ENCODE results near the gene NKX6-1.

The NKX6-1 gene

DNA sequence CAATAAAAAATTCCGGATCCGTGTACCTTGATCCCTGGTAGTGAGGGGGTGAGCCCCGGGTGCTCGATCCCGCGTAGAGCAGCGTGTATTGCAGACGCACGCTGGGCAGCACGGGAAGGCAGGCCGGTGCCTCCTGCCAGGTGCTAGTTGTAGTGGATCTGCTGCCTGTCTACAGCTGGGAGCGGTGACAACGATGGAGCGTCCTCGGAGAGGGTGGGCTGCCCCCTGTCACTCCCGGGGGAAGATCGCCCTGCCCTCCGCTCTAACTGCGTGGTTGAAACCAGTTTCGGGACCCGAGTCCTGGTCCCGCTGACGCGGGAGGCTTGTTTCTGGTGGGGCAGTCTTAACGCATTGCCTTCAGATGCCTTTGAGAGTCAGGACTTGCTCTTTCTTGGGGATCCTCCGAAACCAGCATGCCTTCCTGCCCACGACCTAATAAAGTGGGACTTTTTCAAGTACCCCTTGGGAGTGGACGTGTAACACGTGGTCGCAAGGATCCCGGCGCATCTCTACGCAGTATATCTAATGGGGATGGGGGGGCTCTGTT, 2.7 kb upstream of the NKX6-1 start:
- H3K27me3 Mint-ChIP-seq (ENCODE audit: low read depth, poor library complexity), result peaks cover 82% of the 10 kb centered on the region
- DNase-seq, result peak; percentile 28
- TF ChIP-seq, protein P1, sequence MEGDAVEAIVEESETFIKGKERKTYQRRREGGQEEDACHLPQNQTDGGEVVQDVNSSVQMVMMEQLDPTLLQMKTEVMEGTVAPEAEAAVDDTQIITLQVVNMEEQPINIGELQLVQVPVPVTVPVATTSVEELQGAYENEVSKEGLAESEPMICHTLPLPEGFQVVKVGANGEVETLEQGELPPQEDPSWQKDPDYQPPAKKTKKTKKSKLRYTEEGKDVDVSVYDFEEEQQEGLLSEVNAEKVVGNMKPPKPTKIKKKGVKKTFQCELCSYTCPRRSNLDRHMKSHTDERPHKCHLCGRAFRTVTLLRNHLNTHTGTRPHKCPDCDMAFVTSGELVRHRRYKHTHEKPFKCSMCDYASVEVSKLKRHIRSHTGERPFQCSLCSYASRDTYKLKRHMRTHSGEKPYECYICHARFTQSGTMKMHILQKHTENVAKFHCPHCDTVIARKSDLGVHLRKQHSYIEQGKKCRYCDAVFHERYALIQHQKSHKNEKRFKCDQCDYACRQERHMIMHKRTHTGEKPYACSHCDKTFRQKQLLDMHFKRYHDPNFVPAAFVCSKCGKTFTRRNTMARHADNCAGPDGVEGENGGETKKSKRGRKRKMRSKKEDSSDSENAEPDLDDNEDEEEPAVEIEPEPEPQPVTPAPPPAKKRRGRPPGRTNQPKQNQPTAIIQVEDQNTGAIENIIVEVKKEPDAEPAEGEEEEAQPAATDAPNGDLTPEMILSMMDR (IDR thresholded peaks at IDR 0.05), result no peak
- H3K4me3 Mint-ChIP-seq, result no peak overlapping the region
- peaks cover 47% of the 10 kb centered on the region for H3K4me1 Mint-ChIP-seq
- no peaks in the 10 kb centered on the region for H3K36me3 Mint-ChIP-seq (ENCODE audit: low read depth)
- no peak overlapping the region for H3K27ac Mint-ChIP-seq
- no peaks in the 10 kb centered on the region for H3K9me3 Mint-ChIP-seq

DNA sequence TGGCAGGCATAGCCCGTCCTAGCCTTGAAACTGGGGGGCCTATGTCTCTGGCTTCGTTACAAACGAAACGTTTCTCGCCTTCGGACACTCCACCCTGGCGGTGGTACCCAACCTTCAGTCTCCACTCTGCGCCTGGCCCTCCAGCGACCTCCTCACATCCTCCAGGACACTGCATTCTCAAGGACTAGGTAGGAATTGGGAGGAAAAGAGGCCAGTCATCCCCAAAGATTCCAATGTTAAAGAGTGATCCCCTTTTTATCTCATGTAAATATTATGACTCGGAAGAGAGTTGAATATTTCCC, 2.1 kb upstream of the NKX6-1 start:
- no peak overlapping the region for H3K27ac Mint-ChIP-seq
- H3K9me3 Mint-ChIP-seq, result no peaks in the 10 kb centered on the region
- peaks cover 53% of the 10 kb centered on the region for H3K4me1 Mint-ChIP-seq
- peaks cover 88% of the 10 kb centered on the region for H3K27me3 Mint-ChIP-seq (ENCODE audit: low read depth, poor library complexity)
- H3K36me3 Mint-ChIP-seq (ENCODE audit: low read depth), result no peaks in the 10 kb centered on the region
- DNase-seq, result no peak
- TF ChIP-seq, protein P1 (IDR thresholded peaks at IDR 0.05), result no peak
- H3K4me3 Mint-ChIP-seq, result no peak overlapping the region

- H3K9me3 Mint-ChIP-seq, result no peaks in the 10 kb centered on the region
- DNase-seq, result no peak
- peaks cover 94% of the 10 kb centered on the region for H3K27me3 Mint-ChIP-seq (ENCODE audit: low read depth, poor library complexity)
- peaks cover 59% of the 10 kb centered on the region for H3K4me1 Mint-ChIP-seq
- peak overlapping the region; percentile 82 for H3K4me3 Mint-ChIP-seq
- H3K27ac Mint-ChIP-seq, result no peak overlapping the region
- no peaks in the 10 kb centered on the region for H3K36me3 Mint-ChIP-seq (ENCODE audit: low read depth)
- TF ChIP-seq, protein P1 (IDR thresholded peaks at IDR 0.05), result no peak
Observed at GRCh38 chr4:84500386-84501201, 1.5 kb upstream of the NKX6-1 start.

GRCh38 chr4:84499624-84499982, 511 bp upstream of the NKX6-1 start:
- Mint-ChIP-seq H3K36me3 (ENCODE audit: low read depth) (no peaks in the 10 kb centered on the region), H3K27me3 (ENCODE audit: low read depth, poor library complexity) (peaks cover 100% of the 10 kb centered on the region), H3K27ac (no peak overlapping the region), H3K4me3 (peak overlapping the region; percentile 82), H3K4me1 (peaks cover 63% of the 10 kb centered on the region), H3K9me3 (no peaks in the 10 kb centered on the region)
- TF ChIP-seq, protein P1 (IDR thresholded peaks at IDR 0.05), result no peak
- DNase-seq, result no peak

DNA sequence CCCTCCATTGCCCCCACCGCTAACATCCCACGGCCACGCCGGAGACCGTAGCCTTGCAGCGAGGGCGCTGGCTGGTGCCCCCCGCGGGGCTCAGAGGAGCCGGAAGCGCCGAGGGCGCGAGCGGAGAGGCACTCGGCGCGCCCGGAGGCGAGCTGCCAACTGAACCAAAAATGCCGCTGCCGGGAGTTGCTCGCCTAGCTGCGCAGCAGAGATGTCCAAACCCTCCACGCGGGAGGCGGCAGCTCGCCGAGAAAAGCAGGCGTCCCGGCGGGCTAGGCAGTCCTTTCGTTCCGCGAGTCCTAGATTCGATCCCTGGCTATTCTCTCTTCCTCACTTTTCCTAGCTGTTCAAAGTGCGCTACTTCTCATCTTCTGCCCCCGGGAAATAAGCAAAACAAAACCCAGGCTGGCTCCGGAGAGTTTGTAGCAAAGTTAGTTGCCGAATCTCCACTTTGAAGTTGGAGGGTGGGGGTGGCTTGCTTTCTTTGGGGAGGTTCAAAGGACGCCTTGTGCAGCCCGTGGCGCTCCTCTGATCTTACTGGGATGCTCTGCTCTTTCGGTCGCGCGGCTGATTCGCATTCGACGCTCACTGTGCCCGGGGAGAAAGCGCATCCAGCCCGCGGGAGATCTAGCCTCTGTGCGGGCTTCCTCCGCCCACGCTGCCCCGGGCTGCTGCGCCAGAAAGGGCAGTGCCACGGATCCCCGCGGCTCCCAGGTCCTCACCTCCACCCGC, 723 bp downstream of the NKX6-1 start:
- no peaks in the 10 kb centered on the region for H3K9me3 Mint-ChIP-seq
- TF ChIP-seq, protein P1 (IDR thresholded peaks at IDR 0.05), result no peak
- peak overlapping the region; percentile 82 for H3K4me3 Mint-ChIP-seq
- no peaks in the 10 kb centered on the region for H3K36me3 Mint-ChIP-seq (ENCODE audit: low read depth)
- DNase-seq, result peak; percentile 59
- peaks cover 66% of the 10 kb centered on the region for H3K4me1 Mint-ChIP-seq
- H3K27ac Mint-ChIP-seq, result no peak overlapping the region
- peaks cover 100% of the 10 kb centered on the region for H3K27me3 Mint-ChIP-seq (ENCODE audit: low read depth, poor library complexity)
